Forelimb muscle (tissue), 1 donor: ENCODE measurements around the gene CPA4. TPM values are rescaled to one million over a fixed set of nuclear protein-coding genes. Genes with fewer than 3 reads are reported as not detected.

Experiments
- DNase-seq: peaks from one replicate; pipeline ENCODE4 v3.0.0-alpha.2; 2013; ENCODE audit warnings: low read depth
- polyA plus RNA-seq: library from polyadenylated mRNA; unstranded; fragments of 120-200 nt; gene quantifications from one replicate; pipeline ENCODE4 v1.2.1, GENCODE V29; 2013; ENCODE audit not compliant: insufficient read length

Gene CPA4
- polyA plus RNA-seq, 1 donor, result 2.2 TPM

GRCh38 chr7:130364451-130364850 is 71.5 kb downstream of the CPA4 start:
- no peak for DNase-seq

GRCh38 chr7:130365088-130365487 is 72.1 kb downstream of the CPA4 start:
- no peak for DNase-seq

GRCh38 chr7:130365511-130366441 is 72.8 kb downstream of the CPA4 start:
- peak; percentile 75 for DNase-seq

- DNase-seq, result no peak
Measured at GRCh38 chr7:130366564-130366963, 73.6 kb downstream of the CPA4 start.

- DNase-seq, result no peak
Measured at GRCh38 chr7:130367088-130367755, 74.3 kb downstream of the CPA4 start.

- no peak for DNase-seq
Measured at GRCh38 chr7:130367836-130368746, 75.1 kb downstream of the CPA4 start.

GRCh38 chr7:130369110-130369711 is 76.2 kb downstream of the CPA4 start:
- no peak for DNase-seq

GRCh38 chr7:130369831-130370550 is 77.0 kb downstream of the CPA4 start:
- DNase-seq, result peak; percentile 67

GRCh38 chr7:130371046-130371445 is 78.1 kb downstream of the CPA4 start:
- DNase-seq, result no peak

GRCh38 chr7:130372402-130373165 is 79.6 kb downstream of the CPA4 start:
- DNase-seq, result no peak

Other genes starting within 250 kb of the CPA4 start
- 24.6 TPM for gene ZC3HC1, start 241.8 kb upstream of the CPA4 start, polyA plus RNA-seq
- gene KLHDC10, start 222.6 kb upstream of the CPA4 start, polyA plus RNA-seq, result 40.5 TPM
- gene TMEM209, start 87.8 kb upstream of the CPA4 start, polyA plus RNA-seq, result 10.7 TPM
- gene SSMEM1, start 85.3 kb upstream of the CPA4 start, polyA plus RNA-seq, result not detected
- gene CPA2, start 26.3 kb upstream of the CPA4 start, polyA plus RNA-seq, result 0.49 TPM
- 2.0 TPM for gene CPA5, start 51.7 kb downstream of the CPA4 start, polyA plus RNA-seq
- 6.5 TPM for gene CPA1, start 87.3 kb downstream of the CPA4 start, polyA plus RNA-seq
- 22.9 TPM for gene CEP41, start 147.9 kb downstream of the CPA4 start, polyA plus RNA-seq
- gene MEST, start 198.9 kb downstream of the CPA4 start, polyA plus RNA-seq, result 810 TPM